ENCODE measurements around the gene SHISA6. TPM values are rescaled to one million over a fixed set of nuclear protein-coding genes. Genes with fewer than 3 reads are reported as not detected.
"Not testable (repeated sequence)": the region's sequence is repeated elsewhere in the genome, so short reads cannot be mapped to it uniquely, and the experiment has no call there.

SHISA6 gene
- total RNA-seq, 2 donors from 2014 or later, result not detected

DNA sequence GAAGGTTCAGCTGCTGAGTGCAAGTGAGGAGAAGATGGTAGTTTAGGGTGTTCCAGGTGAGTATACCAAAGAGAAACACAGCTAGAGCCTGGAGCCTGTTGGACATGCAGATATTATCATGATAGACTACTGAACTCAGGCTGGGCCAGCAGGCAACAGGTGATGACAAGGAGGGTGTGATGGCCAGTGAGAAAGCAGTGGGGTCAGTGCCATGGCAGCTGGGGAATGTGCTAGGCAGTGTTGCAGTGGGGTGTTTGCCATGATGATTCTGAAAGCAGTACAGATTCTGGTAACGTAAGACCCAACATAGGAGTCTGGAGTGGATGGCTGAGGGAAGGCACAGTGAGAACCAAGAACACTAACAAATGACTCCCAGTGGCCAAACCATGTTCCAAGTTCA is 57.4 kb downstream of the SHISA6 start:
- no peak for DNase-seq
- Mint-ChIP-seq H3K4me1 (ENCODE audit: low read depth) (no peaks in the 10 kb centered on the region), H3K4me3 (no peak overlapping the region), H3K9me3 (peaks cover 2 to 5% of the 10 kb centered on the region in 2 donors), H3K27me3 (ENCODE audit: low read depth) (no peaks in the 10 kb centered on the region), H3K36me3 (ENCODE audit: insufficient read depth in 2 of 2) (no peaks in the 10 kb centered on the region), H3K27ac (no peak overlapping the region)
- ATAC-seq (replicated peaks in 1 of 2), result no peak

DNA sequence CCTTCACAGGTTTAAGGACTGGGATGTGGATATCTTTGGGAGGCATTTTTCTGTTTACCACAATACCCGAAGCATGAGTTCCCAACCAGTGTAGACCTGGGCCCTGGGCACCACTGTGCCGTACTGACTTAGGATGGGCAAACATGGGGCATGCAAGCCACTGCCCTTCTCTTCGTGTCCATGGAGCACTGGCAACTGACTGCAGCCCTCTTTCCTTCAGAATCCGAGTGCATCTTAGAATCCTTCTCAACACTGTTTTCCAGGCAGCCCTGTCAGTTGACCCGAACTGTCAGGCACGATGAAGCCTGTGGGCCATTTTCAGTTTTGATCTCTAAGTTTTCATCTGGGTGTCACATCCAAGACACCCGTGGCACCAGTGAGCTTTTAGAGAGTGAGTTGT is 59.2 kb downstream of the SHISA6 start:
- Mint-ChIP-seq H3K36me3 (ENCODE audit: insufficient read depth in 2 of 2) (no peaks in the 10 kb centered on the region), H3K4me3 (no peak overlapping the region), H3K27me3 (ENCODE audit: low read depth) (no peaks in the 10 kb centered on the region), H3K27ac (no peak overlapping the region), H3K9me3 (peaks cover 2 to 5% of the 10 kb centered on the region in 2 donors), H3K4me1 (ENCODE audit: low read depth) (no peaks in the 10 kb centered on the region)
- no peak for DNase-seq
- ATAC-seq (replicated peaks in 1 of 2), result no peak

DNA sequence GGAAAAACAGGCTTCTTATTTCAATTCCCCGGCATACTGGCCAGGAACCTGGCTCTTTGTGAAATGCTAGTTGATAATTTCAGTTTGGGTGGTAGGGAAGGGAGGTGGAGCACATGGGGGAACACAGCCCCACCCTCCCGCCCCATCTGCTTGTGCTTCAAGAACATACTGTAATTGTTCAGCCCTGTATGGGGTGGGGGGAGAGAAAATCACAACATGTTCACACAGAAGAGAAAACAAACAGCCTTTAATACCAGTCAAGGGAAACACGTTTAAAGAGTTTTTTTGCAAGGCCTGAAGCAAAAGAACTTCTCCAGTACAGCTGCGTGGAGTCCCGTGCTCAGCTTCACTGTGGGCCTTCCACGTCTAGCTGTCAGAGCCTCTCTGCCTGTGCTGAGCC is 59.7 kb downstream of the SHISA6 start:
- Mint-ChIP-seq H3K4me3 (no peak overlapping the region), H3K27ac (no peak overlapping the region), H3K4me1 (ENCODE audit: low read depth) (no peaks in the 10 kb centered on the region), H3K36me3 (ENCODE audit: insufficient read depth in 2 of 2) (no peaks in the 10 kb centered on the region), H3K27me3 (ENCODE audit: low read depth) (no peaks in the 10 kb centered on the region), H3K9me3 (peaks cover 2 to 5% of the 10 kb centered on the region in 2 donors)
- no peak for DNase-seq
- no peak for ATAC-seq (replicated peaks in 1 of 2)

DNA sequence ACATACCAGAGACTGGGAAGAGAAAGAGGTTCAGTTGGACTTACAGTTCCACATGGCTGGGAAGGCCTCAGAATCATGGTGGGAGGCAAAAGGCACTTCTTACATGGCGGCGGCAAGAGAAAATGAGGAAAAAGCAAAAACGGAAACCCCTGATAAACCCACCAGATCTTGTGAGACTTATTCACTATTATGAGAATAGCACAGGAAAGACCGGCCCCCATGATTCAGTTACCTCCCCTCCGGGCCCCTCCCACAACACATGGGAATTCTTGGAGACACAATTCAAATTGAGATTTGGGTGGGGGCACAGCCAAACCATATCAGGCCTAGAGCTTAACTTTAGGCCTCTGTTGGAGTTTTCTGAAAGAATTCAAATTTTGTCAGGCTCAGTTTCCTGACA is 60.9 kb downstream of the SHISA6 start:
- H3K27ac Mint-ChIP-seq; ATAC-seq (replicated peaks in 1 of 2); DNase-seq; H3K9me3 Mint-ChIP-seq; H3K36me3 Mint-ChIP-seq (ENCODE audit: insufficient read depth in 2 of 2); H3K4me1 Mint-ChIP-seq (ENCODE audit: low read depth); H3K27me3 Mint-ChIP-seq (ENCODE audit: low read depth); H3K4me3 Mint-ChIP-seq: not testable (repeated sequence)

DNA sequence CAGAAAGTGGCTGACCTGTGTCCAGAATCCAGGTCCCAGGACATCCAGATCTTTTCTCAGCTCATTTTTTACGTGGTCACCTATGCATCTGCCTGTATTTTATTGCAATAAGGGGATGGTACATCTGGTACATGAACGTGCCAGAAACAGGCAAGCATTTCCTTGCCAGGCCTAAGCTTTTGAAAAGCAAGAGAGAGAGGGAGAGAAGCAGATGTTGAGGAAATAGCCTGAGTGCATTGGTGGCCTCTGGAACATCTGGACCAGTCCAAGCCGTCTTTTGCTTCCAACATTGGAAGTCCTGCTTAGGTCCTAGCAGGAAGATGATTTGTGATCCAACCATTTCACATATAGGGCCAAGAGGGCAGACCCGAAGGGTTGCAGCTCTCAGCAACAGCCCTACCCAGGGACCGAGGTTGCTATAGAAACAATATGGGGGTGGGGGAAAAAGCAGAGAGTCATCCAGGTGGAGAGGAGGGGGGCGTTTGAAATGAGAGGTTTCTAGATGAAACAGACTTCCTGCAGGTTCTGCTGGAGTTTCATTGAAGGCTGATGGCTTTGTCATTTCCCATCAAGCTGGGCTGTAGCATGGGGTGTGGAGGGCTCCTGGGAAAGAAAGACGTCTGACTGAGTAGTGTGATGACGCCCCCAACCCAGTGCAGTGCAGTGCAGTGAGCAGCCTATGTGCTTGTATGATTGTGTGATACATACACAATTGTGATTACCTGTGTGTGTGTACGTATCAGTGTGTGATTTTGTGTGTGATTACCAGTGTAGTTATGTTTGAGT is 61.6 kb downstream of the SHISA6 start:
- Mint-ChIP-seq H3K36me3 (ENCODE audit: insufficient read depth in 2 of 2) (no peaks in the 10 kb centered on the region), H3K9me3 (peaks cover 0 to 4% of the 10 kb centered on the region in 2 donors), H3K4me3 (no peak overlapping the region), H3K4me1 (ENCODE audit: low read depth) (no peaks in the 10 kb centered on the region), H3K27ac (no peak overlapping the region), H3K27me3 (ENCODE audit: low read depth) (no peaks in the 10 kb centered on the region)
- ATAC-seq (replicated peaks in 1 of 2) (no peak), DNase-seq (no peak)

DNA sequence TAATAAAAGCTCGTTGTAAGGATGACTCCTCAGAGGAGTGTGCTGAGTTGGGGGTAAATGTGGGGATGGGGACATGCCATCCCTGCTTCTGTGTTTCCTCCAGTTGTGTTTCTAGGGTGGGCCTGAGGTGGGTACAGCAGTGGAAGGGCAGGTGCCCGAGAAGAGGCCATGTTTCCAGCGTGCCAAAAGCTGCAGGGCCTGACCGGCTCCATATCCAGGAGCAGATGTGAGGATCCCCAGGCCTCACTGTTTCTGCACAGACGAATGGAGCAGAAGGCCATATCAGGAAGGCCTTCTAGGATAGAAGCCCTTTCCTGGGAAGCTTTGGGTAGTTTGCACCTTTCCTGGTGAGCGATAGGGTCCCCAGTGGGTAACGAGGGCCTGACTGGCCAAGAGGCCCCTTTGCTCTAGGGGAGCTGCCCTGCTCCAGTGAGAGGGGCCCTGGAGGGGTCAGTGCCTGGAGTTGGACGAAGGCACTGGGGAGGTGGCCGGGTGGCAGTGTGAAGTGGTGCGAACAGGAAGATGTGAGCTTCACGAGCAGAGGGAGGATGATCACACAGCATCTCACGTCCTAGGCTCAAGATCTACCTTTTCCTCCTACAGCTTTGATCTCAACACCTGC is 62.9 kb downstream of the SHISA6 start:
- Mint-ChIP-seq H3K4me3 (no peak overlapping the region), H3K27ac (no peak overlapping the region), H3K36me3 (ENCODE audit: insufficient read depth in 2 of 2) (no peaks in the 10 kb centered on the region), H3K9me3 (peaks cover 0 to 5% of the 10 kb centered on the region in 2 donors), H3K27me3 (ENCODE audit: low read depth) (no peaks in the 10 kb centered on the region), H3K4me1 (ENCODE audit: low read depth) (no peaks in the 10 kb centered on the region)
- ATAC-seq (replicated peaks in 1 of 2), result no peak
- no peak for DNase-seq

DNA sequence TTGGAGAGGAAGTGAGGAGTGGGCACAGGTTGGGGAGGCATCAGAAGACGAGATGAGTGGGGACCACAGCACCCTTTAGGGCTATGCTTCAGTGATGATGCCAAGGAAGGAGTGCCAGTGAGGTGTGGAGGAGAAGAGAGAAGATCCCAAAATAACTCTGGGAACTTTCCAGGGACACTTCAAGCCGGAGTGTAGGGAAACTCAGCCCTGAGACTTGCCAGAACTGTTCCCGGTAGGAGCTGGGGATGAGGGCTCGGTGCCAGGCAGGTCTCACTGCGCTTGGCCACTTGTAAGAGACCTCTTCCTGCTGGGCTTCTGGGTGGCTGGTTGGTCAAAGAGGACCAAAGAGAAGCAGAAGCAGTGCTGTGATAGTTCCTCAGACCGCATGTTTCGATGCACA is 63.6 kb downstream of the SHISA6 start:
- H3K9me3 Mint-ChIP-seq, result peaks cover 0 to 5% of the 10 kb centered on the region in 2 donors
- no peak for ATAC-seq (replicated peaks in 1 of 2)
- H3K27me3 Mint-ChIP-seq (ENCODE audit: low read depth), result no peaks in the 10 kb centered on the region
- DNase-seq, result no peak
- no peaks in the 10 kb centered on the region for H3K4me1 Mint-ChIP-seq (ENCODE audit: low read depth)
- no peak overlapping the region for H3K4me3 Mint-ChIP-seq
- no peak overlapping the region for H3K27ac Mint-ChIP-seq
- no peaks in the 10 kb centered on the region for H3K36me3 Mint-ChIP-seq (ENCODE audit: insufficient read depth in 2 of 2)

DNA sequence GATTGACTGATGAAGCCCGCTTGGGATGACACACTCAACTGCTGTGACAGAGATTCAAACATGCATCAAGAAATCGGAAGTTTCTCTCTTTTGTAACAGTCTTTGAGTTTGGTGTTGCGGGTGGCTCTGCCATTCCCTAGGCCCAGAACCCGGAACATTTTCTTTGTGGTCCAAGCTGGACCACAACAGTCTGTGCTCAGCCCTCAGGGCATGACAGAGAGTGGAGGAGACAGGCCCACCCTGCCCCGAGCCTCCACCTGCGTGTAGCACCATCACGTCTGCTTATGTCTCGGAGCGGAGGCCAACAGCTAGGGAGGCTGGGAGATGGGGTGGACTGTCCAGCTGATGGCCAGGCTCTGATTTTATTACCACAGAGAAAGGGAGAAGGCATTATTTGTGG is 64.5 kb downstream of the SHISA6 start:
- no peaks in the 10 kb centered on the region for H3K27me3 Mint-ChIP-seq (ENCODE audit: low read depth)
- ATAC-seq (replicated peaks in 1 of 2) (no peak), DNase-seq (no peak)
- peaks cover 3 to 9% of the 10 kb centered on the region in 2 donors for H3K9me3 Mint-ChIP-seq
- no peak overlapping the region for H3K4me3 Mint-ChIP-seq
- no peak overlapping the region for H3K27ac Mint-ChIP-seq
- H3K4me1 Mint-ChIP-seq (ENCODE audit: low read depth), result no peaks in the 10 kb centered on the region
- peaks cover 0 to 1% of the 10 kb centered on the region in 2 donors for H3K36me3 Mint-ChIP-seq (ENCODE audit: insufficient read depth in 2 of 2)

DNA sequence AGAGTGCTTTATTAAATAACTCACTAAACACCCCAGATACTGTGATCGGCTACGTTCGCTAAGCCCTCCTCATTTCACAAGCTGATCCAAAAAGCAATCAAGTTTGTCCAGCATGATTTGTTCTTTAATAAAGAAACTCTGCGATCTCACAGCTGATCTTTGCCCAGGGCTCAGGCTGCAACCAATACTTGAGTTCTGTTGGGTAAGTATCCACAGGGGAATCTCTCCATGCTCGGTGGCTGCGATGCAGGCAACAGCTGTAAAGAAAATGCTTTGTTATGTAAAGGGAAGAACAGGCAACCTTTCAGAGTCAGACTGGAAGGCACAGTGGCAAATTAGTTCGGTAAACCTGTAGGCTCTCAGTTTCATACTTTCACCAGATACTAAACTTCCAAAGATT is 67.5 kb downstream of the SHISA6 start:
- Mint-ChIP-seq H3K27me3 (ENCODE audit: low read depth) (no peaks in the 10 kb centered on the region), H3K9me3 (peaks cover 3 to 9% of the 10 kb centered on the region in 2 donors), H3K4me1 (ENCODE audit: low read depth) (no peaks in the 10 kb centered on the region), H3K4me3 (no peak overlapping the region), H3K36me3 (ENCODE audit: insufficient read depth in 2 of 2) (peaks cover 0 to 1% of the 10 kb centered on the region in 2 donors), H3K27ac (no peak overlapping the region)
- no peak for ATAC-seq (replicated peaks in 1 of 2)
- no peak for DNase-seq

DNA sequence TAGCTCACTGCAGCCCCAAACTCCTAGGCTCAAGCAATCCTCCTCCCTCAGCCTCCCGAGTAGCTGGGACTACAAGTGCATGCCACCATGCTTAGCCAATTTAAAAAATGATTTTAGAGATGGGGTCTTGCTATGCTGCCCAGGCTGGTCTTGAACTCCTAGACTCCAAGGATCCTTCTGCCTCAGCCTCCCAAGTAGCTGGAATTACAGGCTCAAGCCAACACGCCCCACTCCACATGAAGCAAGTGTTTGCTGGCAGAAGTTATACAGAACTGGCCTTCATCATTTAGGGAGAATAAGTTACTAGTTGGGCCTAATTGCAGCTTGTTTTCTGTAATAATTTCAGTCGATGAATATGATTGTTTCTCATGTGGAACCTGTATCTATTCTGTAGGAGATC is 68.0 kb downstream of the SHISA6 start:
- H3K4me3 Mint-ChIP-seq, result no peak overlapping the region
- no peak overlapping the region for H3K27ac Mint-ChIP-seq
- DNase-seq, result no peak
- H3K36me3 Mint-ChIP-seq (ENCODE audit: insufficient read depth in 2 of 2), result peaks cover 0 to 1% of the 10 kb centered on the region in 2 donors
- no peaks in the 10 kb centered on the region for H3K27me3 Mint-ChIP-seq (ENCODE audit: low read depth)
- no peaks in the 10 kb centered on the region for H3K4me1 Mint-ChIP-seq (ENCODE audit: low read depth)
- ATAC-seq (replicated peaks in 1 of 2), result no peak
- peaks cover 3 to 9% of the 10 kb centered on the region in 2 donors for H3K9me3 Mint-ChIP-seq

DNA sequence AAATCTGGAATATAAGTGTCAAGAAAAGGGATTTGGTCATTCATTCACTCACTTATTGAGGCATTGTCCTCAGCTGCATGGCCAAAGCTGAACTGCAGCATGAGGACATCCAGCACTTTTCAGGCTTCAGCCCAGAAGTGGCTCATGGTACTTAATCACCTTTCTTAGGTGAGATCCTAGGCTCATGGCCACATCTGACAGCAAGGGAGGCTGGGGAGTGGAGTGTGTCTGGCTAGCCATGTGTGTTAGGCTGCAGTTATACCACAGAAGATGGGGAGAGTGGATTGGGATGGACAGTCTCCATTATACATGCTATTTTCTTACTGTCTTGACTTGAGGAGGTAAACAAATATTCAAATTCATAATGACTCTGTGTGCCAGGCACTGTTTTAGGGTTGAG is 68.8 kb downstream of the SHISA6 start:
- H3K27me3 Mint-ChIP-seq (ENCODE audit: low read depth), result no peaks in the 10 kb centered on the region
- peaks cover 0 to 1% of the 10 kb centered on the region in 2 donors for H3K36me3 Mint-ChIP-seq (ENCODE audit: insufficient read depth in 2 of 2)
- H3K9me3 Mint-ChIP-seq, result peaks cover 3 to 9% of the 10 kb centered on the region in 2 donors
- H3K27ac Mint-ChIP-seq, result no peak overlapping the region
- no peak overlapping the region for H3K4me3 Mint-ChIP-seq
- DNase-seq (no peak), ATAC-seq (replicated peaks in 1 of 2) (no peak)
- no peaks in the 10 kb centered on the region for H3K4me1 Mint-ChIP-seq (ENCODE audit: low read depth)

DNA sequence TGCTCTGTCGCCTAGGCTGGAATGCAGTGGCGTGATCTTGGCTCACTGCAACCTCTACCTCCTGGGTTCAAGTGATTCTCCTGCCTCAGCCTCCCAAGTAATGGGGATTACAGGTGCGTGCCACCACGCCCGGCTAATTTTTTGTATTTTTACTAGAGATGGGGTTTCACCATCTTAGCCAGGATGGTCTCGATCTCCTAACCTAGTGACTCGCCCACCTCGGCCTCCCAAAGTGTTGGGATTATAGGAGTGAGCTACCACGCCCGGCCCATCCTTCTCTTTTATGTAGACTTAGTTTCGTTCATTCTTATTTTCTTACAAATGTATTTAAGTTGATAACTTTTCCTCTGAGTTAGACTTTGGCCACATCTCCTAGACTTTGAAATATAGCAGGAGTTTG is 75.4 kb downstream of the SHISA6 start:
- H3K27me3 Mint-ChIP-seq (ENCODE audit: low read depth); ATAC-seq (replicated peaks in 1 of 2); H3K9me3 Mint-ChIP-seq; H3K4me1 Mint-ChIP-seq (ENCODE audit: low read depth); H3K27ac Mint-ChIP-seq; H3K4me3 Mint-ChIP-seq; DNase-seq; H3K36me3 Mint-ChIP-seq (ENCODE audit: insufficient read depth in 2 of 2): not testable (repeated sequence)

DNA sequence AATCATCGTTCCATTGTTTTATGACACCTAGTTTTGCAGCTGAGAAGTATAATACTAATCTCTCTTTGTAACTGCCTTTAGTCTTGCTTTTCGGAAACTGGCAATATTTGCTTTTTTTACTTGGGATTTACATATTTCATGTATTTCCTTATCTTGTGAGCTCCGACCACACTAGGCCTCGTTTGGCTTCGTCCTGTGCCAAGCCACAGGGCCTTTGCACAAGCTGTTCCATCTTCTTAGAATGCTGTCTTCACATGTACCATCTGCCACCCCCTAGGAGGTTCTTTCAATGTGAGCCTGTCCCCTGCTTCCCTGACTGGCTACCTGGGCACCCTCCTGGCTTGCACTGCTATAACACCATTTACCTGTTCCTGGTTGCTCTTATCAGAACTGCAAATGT is 77.2 kb downstream of the SHISA6 start:
- Mint-ChIP-seq H3K9me3 (peaks cover 1% of the 10 kb centered on the region in 2 donors), H3K36me3 (ENCODE audit: insufficient read depth in 2 of 2) (no peaks in the 10 kb centered on the region), H3K4me1 (ENCODE audit: low read depth) (no peaks in the 10 kb centered on the region), H3K4me3 (no peak overlapping the region), H3K27ac (no peak overlapping the region), H3K27me3 (ENCODE audit: low read depth) (no peaks in the 10 kb centered on the region)
- no peak for DNase-seq
- no peak for ATAC-seq (replicated peaks in 1 of 2)

DNA sequence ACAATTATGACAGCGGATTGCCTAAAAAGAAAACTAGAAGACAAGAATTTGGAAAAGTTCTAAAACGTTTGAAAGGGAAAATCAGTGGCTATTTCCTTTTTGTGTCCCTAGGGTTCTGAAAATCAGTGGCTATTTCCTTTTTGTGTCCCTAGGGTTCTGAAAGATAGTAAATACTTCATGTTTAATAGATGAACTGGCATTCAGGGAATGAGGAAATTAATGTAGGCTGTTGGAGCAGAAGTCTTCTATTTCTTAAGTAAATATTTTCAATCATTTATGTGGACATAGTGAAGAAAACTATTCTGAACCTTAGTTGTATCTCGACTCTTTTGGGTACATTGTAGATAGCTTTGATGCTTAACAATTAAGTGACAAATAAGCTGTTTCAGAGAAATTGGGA is 78.9 kb downstream of the SHISA6 start:
- ATAC-seq (replicated peaks in 1 of 2), result no peak
- H3K27me3 Mint-ChIP-seq (ENCODE audit: low read depth), result no peaks in the 10 kb centered on the region
- no peak overlapping the region for H3K27ac Mint-ChIP-seq
- no peak for DNase-seq
- H3K4me1 Mint-ChIP-seq (ENCODE audit: low read depth), result no peaks in the 10 kb centered on the region
- H3K4me3 Mint-ChIP-seq, result no peak overlapping the region
- H3K9me3 Mint-ChIP-seq, result peaks cover 1% of the 10 kb centered on the region in 2 donors
- no peaks in the 10 kb centered on the region for H3K36me3 Mint-ChIP-seq (ENCODE audit: insufficient read depth in 2 of 2)

All from activated T-cell treated with anti-CD3 and anti-CD28 coated beads, Interleukin-2, amount 50 U/mL, for 72 hours (primary cell).